Right lobe of liver (tissue), 4 donors: Measurements from ENCODE around the gene ZNF219.

ENCODE experiments used
- CTCF ChIP-seq, 4 donors: fragments of 200-600 bp in 3 of 4; fragments of 450-650 bp in 1 of 4; IDR thresholded peaks; one replicate each; pipeline versions ENCODE4 v1.5.1 to v1.8.0; 2016 to 2022; ENCODE audit warnings: antibody characterized with exemption in 4 of 4, mild to moderate bottlenecking in 2 of 4
- POLR2A ChIP-seq: fragments of 450-650 bp; IDR thresholded peaks from one replicate; pipeline ENCODE4 v1.6.1; 2017; ENCODE audit warnings: antibody characterized with exemption, mild to moderate bottlenecking
- donor health status: DM: no; HTN: no; CAD: no.
- donor health status: DM: no; HTN: no; CAD: no.
- donor health status: DM: no; HTN: yes; CAD: no.

GRCh38 chr14:21043974-21044618, 54.4 kb downstream of the ZNF219 start:
- TF ChIP-seq CTCF (IDR thresholded peaks at IDR 0.05) (no peak), POLR2A (no peak)
